B cell (primary cell): ENCODE data around the gene IKZF2. TPM values are rescaled to one million over a fixed set of nuclear protein-coding genes. Genes with fewer than 3 reads are reported as not detected.
A peak's percentile ranks its signal among the peaks of the same experiment; 100 is the strongest.
"Not testable (repeated sequence)": the region's sequence is repeated elsewhere in the genome, so short reads cannot be mapped to it uniquely, and the experiment has no call there.

Experiments
- ATAC-seq: fragments of 200-7000 bp; cut with Tn5 transposase; one replicate; pipeline ENCODE4 v1.10.0; 2021; ENCODE audit warnings: low read depth, mild to moderate bottlenecking, moderate number of reproducible peaks, moderate library complexity
- CTCF ChIA-PET: fragments of 350-600 bp; sonication (Branson Sonifier 250); formaldehyde crosslinking; loops from one replicate; lab custom pipeline; 2021; ENCODE audit warnings: antibody characterized with exemption, inconsistent platforms; lab: Charles Lee
- POLR2A ChIA-PET: fragments of 350-600 bp; sonication (Branson Sonifier 250); formaldehyde crosslinking; loops from one replicate; lab custom pipeline; 2021; ENCODE audit warnings: antibody characterized with exemption; lab: Charles Lee
- DNase-seq: peaks from one replicate; pipeline ENCODE4 v3.0.0; 2013
- H2AFZ ChIP-seq: 2 replicates; pipeline ENCODE4 v1.6.1; 2012; ENCODE audit warnings: mild to moderate bottlenecking, low read depth, low read length; ENCODE audit not compliant: insufficient read depth, poor library complexity, severe bottlenecking
- H3K27ac ChIP-seq, 2 donors: 1 replicate in 1 of 2; 2 replicates in 1 of 2; pipeline ENCODE4 v1.5.1; 2012 to 2013; ENCODE audit warnings: low read length in 2 of 2, mild to moderate bottlenecking in 2 of 2, moderate library complexity in 1 of 2
- H3K27me3 ChIP-seq, 4 experiments: fragments of 200-600 bp in 1 of 4; sonication (generic) in 1 of 4; replicated peaks in 1 of 4; 1 replicate in 2 of 4; 2 replicates in 2 of 4; pipeline versions ENCODE4 v1.6.1 to v1.7.0; 2013 to 2016; ENCODE audit warnings: low read length in 3 of 4, mild to moderate bottlenecking in 2 of 4, mixed read lengths in 1 of 4, moderate library complexity in 1 of 4; ENCODE audit not compliant: insufficient read depth in 4 of 4, control insufficient read depth in 3 of 4; ENCODE audit errors: control extremely low read depth in 1 of 4
- H3K36me3 ChIP-seq, 2 experiments: replicated peaks in 1 of 2; 1 replicate in 1 of 2; 2 replicates in 1 of 2; pipeline versions ENCODE4 v1.6.1 to v1.7.1; 2013; ENCODE audit warnings: low read length in 1 of 2; ENCODE audit not compliant: insufficient read depth in 2 of 2, control insufficient read depth in 1 of 2; ENCODE audit errors: control extremely low read depth in 1 of 2, extremely low read depth in 1 of 2
- H3K4me1 ChIP-seq, 2 donors: fragments of 200-600 bp in 1 of 2; sonication (generic) in 1 of 2; 1 replicate in 1 of 2; 2 replicates in 1 of 2; pipeline versions ENCODE4 v1.5.1 to v1.6.1; 2013 to 2017; ENCODE audit warnings: low read length in 2 of 2; ENCODE audit not compliant: control insufficient read depth in 2 of 2, insufficient read depth in 2 of 2
- H3K4me2 ChIP-seq: replicated peaks from 2 replicates; pipeline ENCODE3; 2012; ENCODE audit warnings: mild to moderate bottlenecking, low read depth, low read length; ENCODE audit not compliant: poor library complexity, severe bottlenecking
- H3K4me3 ChIP-seq, 5 experiments: fragments of 200-600 bp in 1 of 5; sonication (generic) in 1 of 5; 1 replicate in 3 of 5; 2 replicates in 2 of 5; pipeline versions ENCODE4 v1.5.1 to v1.7.0; 2011 to 2016; ENCODE audit warnings: low read length in 4 of 5, mild to moderate bottlenecking in 4 of 5, low read depth in 2 of 5, control low read depth in 1 of 5, moderate library complexity in 1 of 5; ENCODE audit not compliant: insufficient read depth in 1 of 5; ENCODE audit errors: control extremely low read depth in 1 of 5, extremely low read depth in 1 of 5
- H3K79me2 ChIP-seq: fragments of 200-600 bp; sonication (generic); one replicate; pipeline ENCODE4 v1.6.0; 2016; ENCODE audit warnings: low read length; ENCODE audit not compliant: control insufficient read depth, insufficient read depth
- H3K9ac ChIP-seq: fragments of 200-600 bp; sonication (generic); 2 replicates; pipeline ENCODE4 v1.6.1; 2017; ENCODE audit warnings: mild to moderate bottlenecking, low read length, moderate library complexity
- H3K9me3 ChIP-seq, 3 donors: one replicate each; pipeline versions ENCODE4 v1.6.1 to v1.7.1; 2013; ENCODE audit warnings: low read length in 2 of 3; ENCODE audit not compliant: control insufficient read depth in 2 of 3, insufficient read depth in 1 of 3; ENCODE audit errors: control extremely low read depth in 1 of 3
- H4K20me1 ChIP-seq: 2 replicates; pipeline ENCODE4 v1.6.0; 2012; ENCODE audit warnings: mild to moderate bottlenecking, low read length; ENCODE audit not compliant: insufficient read depth, control insufficient read depth, poor library complexity, severe bottlenecking
- H3K27ac Mint-ChIP-seq: one replicate; pipeline ENCODE4 v1.8.0; 2021; ENCODE audit warnings: mixed read lengths
- H3K27me3 Mint-ChIP-seq: one replicate; pipeline ENCODE4 v1.8.0; 2021; ENCODE audit warnings: mixed read lengths
- H3K4me1 Mint-ChIP-seq: one replicate; pipeline ENCODE4 v1.8.0; 2021; ENCODE audit warnings: mixed read lengths
- H3K4me3 Mint-ChIP-seq: one replicate; pipeline ENCODE4 v1.8.0; 2021; ENCODE audit warnings: mixed read lengths
- H3K9me3 Mint-ChIP-seq: one replicate; pipeline ENCODE4 v1.8.0; 2022; ENCODE audit warnings: mixed read lengths; ENCODE audit not compliant: insufficient read depth
- EZH2 ChIP-seq: IDR thresholded peaks from 2 replicates; pipeline ENCODE4 v1.6.1; 2012; ENCODE audit warnings: borderline replicate concordance, low read depth, mild to moderate bottlenecking, moderate library complexity, low read length; ENCODE audit not compliant: insufficient read depth, poor library complexity, severe bottlenecking
- WGBS: methylation state at CpG from one replicate; pipeline ENCODE4 v1.1.5; 2013; ENCODE audit warnings: missing lambda C conversion rate; ENCODE audit not compliant: insufficient coverage; 5-methylcytosine and 5-hydroxymethylcytosine counted together
- intact Hi-C: fragments of 100-400 bp; cut with micrococcal nuclease; formaldehyde crosslinking; loops from one replicate; pipeline ENCODE4 v1.10.0; 2022
- polyA plus RNA-seq: library from polyadenylated mRNA; depleted of rRNA; stranded (reverse); fragments of >200 nt; gene quantifications from 2 replicates; pipeline ENCODE4 v1.2.3, GENCODE V29; 2012
- total RNA-seq, 2 donors: library from RNA; stranded (reverse); fragments of 120-200 nt in 1 of 2; gene quantifications; 1 replicate in 1 of 2; 2 replicates in 1 of 2; pipeline versions ENCODE4 v1.2.3 to v1.2.4, GENCODE V29; 2013 to 2022
- TF ChIP-seq, protein P1 (sequence below): fragments of 200-600 bp; IDR thresholded peaks from one replicate; pipeline ENCODE4 v1.8.0; 2022; ENCODE audit warnings: antibody characterized with exemption, mild to moderate bottlenecking

Gene IKZF2
- total and polyA plus RNA-seq, 2 donors (not counting 1 experiment from before 2014, with no cell fraction given), result 2.5 to 49.3 TPM

DNA sequence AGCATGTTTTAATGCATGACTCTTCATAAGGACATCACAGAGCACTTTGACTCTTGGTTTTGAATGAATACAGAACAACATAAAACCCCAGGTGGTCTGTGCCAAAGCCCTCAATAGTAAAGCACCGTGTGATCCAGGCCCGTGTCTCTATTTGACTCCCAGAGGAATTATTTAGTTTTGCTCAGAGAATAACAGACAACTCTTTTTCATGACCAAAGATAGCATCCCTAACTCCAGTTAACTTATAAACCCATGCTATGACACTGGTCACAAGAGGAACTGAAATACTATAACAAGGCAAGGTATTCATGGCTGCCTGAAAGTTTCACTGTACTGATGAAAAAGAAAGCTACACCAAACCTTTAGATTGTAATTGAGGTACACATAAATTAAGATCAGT is 128.4 kb downstream of the IKZF2 start:
- H3K4me2 ChIP-seq, result no peak overlapping the region
- peak overlapping the region; percentile 1 for H3K4me3 Mint-ChIP-seq
- no peaks in the 10 kb centered on the region for H3K27me3 Mint-ChIP-seq
- H3K79me2 ChIP-seq, result no peaks in the 10 kb centered on the region
- H3K27ac ChIP-seq, result no peak overlapping the region
- H3K4me1 Mint-ChIP-seq, result peaks cover 16% of the 10 kb centered on the region
- H3K27ac Mint-ChIP-seq, result no peak overlapping the region
- H3K9me3 Mint-ChIP-seq, result no peaks in the 10 kb centered on the region
- ChIA-PET CTCF (no interaction called here), POLR2A (no interaction called here)
- no peaks in the 10 kb centered on the region for H3K9me3 ChIP-seq
- TF ChIP-seq EZH2, result no peak
- TF ChIP-seq, protein P1, sequence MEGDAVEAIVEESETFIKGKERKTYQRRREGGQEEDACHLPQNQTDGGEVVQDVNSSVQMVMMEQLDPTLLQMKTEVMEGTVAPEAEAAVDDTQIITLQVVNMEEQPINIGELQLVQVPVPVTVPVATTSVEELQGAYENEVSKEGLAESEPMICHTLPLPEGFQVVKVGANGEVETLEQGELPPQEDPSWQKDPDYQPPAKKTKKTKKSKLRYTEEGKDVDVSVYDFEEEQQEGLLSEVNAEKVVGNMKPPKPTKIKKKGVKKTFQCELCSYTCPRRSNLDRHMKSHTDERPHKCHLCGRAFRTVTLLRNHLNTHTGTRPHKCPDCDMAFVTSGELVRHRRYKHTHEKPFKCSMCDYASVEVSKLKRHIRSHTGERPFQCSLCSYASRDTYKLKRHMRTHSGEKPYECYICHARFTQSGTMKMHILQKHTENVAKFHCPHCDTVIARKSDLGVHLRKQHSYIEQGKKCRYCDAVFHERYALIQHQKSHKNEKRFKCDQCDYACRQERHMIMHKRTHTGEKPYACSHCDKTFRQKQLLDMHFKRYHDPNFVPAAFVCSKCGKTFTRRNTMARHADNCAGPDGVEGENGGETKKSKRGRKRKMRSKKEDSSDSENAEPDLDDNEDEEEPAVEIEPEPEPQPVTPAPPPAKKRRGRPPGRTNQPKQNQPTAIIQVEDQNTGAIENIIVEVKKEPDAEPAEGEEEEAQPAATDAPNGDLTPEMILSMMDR, result no peak
- H3K36me3 ChIP-seq, result peaks cover 0 to 1% of the 10 kb centered on the region in 2 experiments
- H3K27me3 ChIP-seq, result no peaks in the 10 kb centered on the region
- H2AFZ ChIP-seq, result no peak overlapping the region
- no peaks in the 10 kb centered on the region for H4K20me1 ChIP-seq
- 0% methylated on average over 2 of the region's 2 CpGs for WGBS
- H3K4me3 ChIP-seq, result no peak overlapping the region
- intact Hi-C loops, result no loop called here
- peaks cover 3 to 8% of the 10 kb centered on the region in 2 donors for H3K4me1 ChIP-seq
- DNase-seq (peak; percentile 25), ATAC-seq (peak; percentile 24)
- no peak overlapping the region for H3K9ac ChIP-seq

DNA sequence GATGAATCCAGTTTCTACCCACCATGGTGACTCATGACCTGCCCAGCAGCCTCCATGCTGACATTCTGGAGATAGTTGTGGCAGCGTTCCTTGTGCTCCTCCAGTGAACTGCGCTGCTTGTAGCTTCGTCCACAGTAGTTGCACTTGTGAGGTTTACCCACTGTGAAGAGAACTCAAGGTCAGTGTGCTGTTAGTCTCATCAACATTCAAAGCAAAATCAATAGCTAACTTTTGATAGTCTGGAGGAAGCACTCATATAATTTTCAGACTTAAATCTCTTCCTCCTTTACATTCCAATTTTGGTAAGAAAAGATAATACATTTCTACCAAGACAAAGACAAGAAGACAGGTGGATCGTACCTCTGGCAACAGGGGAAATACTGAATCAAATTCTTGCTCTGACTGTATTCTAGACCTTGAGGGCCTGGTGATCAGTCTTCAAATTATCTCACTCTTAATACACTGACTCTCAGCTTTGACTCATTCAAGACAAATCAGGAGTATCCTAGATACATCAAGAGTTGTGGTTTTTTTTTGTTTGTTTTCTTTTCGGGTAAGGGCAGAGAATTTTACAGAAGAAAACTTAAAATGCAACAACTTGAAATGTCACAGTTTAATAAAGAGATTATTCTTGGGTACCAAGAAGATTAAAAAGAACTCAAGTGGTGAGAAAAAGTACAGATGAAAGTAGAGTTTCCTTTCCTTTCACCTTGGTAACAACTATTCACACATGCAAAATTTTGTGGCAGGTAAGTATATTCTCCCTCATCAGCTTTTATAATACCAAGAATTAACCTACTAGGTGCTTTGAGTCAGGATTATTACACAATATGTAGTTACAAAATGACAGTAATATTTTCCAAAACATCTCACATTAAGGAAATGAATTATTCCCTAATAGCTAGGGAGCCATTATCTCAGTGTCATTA is 129.2 kb downstream of the IKZF2 start:
- no peaks in the 10 kb centered on the region for H3K79me2 ChIP-seq
- no peaks in the 10 kb centered on the region for H3K27me3 Mint-ChIP-seq
- ATAC-seq, result no peak
- no peaks in the 10 kb centered on the region for H4K20me1 ChIP-seq
- no peak overlapping the region for H3K27ac ChIP-seq
- no peak for DNase-seq
- TF ChIP-seq EZH2, result no peak
- TF ChIP-seq, protein P1, result no peak
- no peak overlapping the region for H3K4me3 Mint-ChIP-seq
- POLR2A ChIA-PET, result no interaction called here
- no peaks in the 10 kb centered on the region for H3K9me3 Mint-ChIP-seq
- H3K4me2 ChIP-seq, result no peak overlapping the region
- CTCF ChIA-PET, result interaction anchor here (1.1 kb wide), 1 partner anchor 21 kb away, joined by 5 read pairs; no protein-coding TSS in a partner anchor
- H3K27me3 ChIP-seq, result no peaks in the 10 kb centered on the region
- H3K4me1 ChIP-seq, result peaks cover 3 to 8% of the 10 kb centered on the region in 2 donors
- H3K27ac Mint-ChIP-seq, result no peak overlapping the region
- H3K4me3 ChIP-seq, result no peak overlapping the region
- no peak overlapping the region for H3K9ac ChIP-seq
- H3K9me3 ChIP-seq, result no peaks in the 10 kb centered on the region
- H3K36me3 ChIP-seq, result peaks cover 0 to 1% of the 10 kb centered on the region in 2 experiments
- 94% methylated on average over 3 of the region's 5 CpGs for WGBS
- intact Hi-C loops, result no loop called here
- no peak overlapping the region for H2AFZ ChIP-seq
- H3K4me1 Mint-ChIP-seq, result peaks cover 19% of the 10 kb centered on the region

DNA sequence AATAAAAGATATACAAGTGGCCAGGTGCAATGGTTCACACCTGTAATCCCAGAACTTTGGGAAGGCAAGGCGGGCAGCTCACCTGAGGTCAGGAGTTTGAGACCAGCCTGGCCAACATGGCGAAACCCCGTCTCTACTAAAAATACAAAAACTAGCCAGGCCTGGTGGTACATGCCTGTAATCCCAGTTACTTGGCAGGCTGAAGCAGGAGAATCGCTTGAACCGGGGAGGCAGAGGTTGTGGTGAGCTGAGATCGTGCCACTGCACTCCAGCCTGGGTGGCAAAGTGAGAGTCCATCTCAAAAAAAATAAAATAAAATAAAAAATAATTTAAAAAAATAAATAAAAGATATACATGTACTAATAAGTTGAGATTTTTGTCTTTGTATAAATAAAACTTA is 130.5 kb downstream of the IKZF2 start:
- H3K9ac ChIP-seq, H3K9me3 ChIP-seq, H3K27ac Mint-ChIP-seq, ATAC-seq, CTCF ChIA-PET, H3K36me3 ChIP-seq, H3K27me3 ChIP-seq, H4K20me1 ChIP-seq, H2AFZ ChIP-seq, POLR2A ChIA-PET, H3K79me2 ChIP-seq, H3K9me3 Mint-ChIP-seq, H3K4me3 Mint-ChIP-seq, H3K4me2 ChIP-seq, DNase-seq, H3K27ac ChIP-seq, H3K4me3 ChIP-seq, intact Hi-C loops, H3K27me3 Mint-ChIP-seq: not testable (repeated sequence)
- H3K4me1 Mint-ChIP-seq, result peaks cover 32% of the 10 kb centered on the region
- 100% methylated on average over 1 of the region's 6 CpGs for WGBS
- H3K4me1 ChIP-seq, result peaks cover 13% of the 10 kb centered on the region in 2 donors
